OCI-M2 (cell line): ENCODE measurements around the gene RAI14.

Source experiments
- DNase-seq: peaks from one replicate; lab custom pipeline; 2025; ENCODE audit not compliant: unreplicated experiment; lab: John Stamatoyannopoulos, UW

RAI14 gene

DNA sequence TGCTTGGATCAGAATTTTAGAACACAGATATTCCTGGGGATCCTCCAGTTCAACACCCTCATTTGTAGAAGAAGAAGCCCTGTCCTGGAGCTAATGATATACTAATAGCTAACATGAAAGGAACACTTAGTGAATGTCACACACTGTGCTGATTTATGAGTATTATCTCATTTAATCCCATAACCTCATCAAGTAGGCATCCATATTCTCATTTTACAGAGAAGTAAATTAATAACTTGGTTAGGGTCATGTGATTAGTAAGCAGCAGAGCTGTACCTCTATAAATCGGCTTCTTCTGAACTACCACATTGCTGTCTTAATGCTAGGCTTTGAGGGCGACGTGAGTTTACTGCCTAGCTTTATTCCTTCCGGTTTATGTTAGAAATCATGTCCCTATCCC is 188.9 kb downstream of the RAI14 start:
- no peak for DNase-seq

DNA sequence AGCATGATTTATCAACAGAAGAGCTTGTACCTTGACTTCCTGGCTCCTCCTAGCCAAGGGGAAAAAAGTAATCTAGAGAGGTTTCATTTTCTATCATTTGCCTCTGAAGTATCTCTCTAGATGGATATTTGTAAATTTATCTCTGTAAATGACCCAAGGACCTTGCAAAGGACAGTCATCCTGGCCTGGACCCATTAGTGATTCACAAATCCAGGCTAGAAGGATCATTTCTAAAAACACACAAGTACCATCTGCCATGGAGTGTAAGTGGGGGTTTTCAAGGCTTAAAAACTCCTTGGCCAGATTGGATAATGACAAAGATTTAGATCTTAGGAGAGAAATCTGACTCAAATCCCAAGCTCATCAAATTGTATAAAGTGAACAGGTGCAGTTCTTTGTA is 190.9 kb downstream of the RAI14 start:
- no peak for DNase-seq

DNA sequence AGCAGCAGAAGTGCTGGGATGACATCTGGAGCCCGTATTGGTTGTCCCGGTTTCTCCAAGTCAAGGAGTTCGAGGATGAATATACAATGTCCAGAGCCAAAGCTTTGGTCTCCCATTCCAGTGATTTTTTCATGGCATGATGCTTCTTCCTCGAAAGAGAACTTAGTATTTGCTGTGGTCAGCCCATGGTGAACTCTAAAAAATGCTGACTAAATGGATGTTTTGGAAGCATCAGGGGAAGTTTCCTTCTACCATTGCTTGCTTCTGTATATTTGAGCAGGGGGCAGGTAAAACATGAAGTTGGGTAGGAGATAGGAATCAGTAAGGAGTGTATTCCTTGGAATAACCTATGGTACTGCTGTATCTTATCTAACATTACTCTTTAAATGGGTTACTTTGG is 191.4 kb downstream of the RAI14 start:
- no peak for DNase-seq

DNA sequence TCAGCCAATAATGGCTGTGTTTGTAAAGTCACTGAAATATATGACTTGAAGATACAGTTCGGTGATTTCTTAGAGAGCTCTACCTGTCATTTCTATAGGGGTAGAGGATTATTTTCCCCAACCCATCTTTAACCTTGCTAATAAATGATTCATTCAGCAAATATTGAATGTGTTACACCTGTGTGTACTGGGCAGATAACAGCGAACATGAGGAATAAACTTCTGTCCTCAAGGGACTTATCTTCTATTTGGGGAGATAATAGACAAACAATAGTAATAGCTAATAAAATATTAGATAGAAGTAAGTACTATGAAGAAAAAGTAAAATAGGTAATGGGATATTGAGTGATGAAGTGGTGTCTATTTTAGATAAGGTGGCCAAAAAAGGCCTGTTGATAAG is 192.1 kb downstream of the RAI14 start:
- no peak for DNase-seq

DNA sequence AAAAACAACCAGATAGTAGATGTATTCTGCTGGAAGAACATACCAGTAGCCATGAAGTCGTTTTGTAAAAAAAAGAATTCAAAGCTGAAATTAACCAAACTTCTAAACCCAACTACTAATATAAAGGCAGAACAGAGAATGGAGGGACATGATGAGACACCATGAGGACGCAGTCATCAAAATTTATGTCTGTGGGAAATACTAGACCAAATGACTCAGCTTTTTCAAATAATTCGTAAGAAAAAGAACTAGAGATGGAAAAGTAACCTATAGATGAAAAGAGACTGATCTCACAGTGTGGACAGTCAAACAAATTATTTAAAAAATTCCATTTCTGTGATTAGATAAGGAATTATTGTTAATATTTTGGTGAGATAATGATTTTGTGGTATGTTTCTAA is 193.1 kb downstream of the RAI14 start:
- DNase-seq, result no peak

DNA sequence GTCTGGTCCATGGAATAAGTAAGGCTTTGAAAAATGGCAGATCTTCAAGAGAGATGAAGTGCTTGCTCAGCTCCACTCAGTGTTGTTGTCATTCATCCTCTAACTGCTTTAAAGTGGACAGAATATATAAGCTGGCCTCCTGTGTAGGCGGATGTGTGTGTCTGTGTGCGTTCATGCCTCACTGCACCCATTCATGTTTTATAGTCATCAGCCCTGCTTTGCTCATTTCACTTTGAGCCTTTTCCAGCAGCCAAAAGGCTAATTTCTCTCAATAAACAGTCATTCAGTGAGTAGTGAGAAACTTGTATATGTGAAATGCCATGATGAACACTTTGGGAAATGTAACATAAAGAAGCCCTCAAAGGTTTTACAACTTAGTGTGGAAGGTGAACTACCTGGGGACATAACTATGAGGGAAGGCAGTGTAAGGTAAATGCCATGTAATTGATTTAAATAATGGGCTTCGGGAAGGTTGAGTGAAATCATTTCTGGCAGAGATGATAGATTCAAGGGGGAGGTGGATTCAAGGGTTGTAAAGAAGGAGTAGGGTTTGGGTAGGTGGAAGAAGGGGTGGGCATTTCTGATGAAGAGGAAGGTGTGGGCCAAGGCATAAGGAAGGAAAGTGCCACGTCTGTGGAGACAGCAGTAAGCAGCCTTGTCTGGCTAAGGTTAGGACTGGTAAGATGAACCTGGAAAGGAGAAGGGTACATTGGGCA is 198.5 kb downstream of the RAI14 start:
- no peak for DNase-seq

DNA sequence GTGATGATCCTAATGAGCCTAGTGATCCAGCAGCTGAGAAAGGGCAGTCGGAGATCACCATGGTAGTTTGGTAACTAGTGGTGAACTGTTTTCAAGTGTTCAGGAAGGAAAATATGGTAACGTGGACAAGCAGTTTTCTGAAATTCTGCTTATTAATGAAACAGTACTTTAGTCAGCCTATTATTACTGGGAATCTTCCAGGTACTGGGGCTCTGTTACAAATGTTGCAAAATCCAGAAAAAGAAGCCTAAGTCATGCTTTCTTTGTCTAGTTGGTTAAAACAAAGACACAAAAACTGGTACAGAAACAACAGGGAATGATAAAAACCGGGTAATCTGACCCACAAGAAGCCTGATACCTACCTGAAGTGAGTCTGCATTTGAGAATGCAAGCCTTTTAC is 201.0 kb downstream of the RAI14 start:
- no peak for DNase-seq

DNA sequence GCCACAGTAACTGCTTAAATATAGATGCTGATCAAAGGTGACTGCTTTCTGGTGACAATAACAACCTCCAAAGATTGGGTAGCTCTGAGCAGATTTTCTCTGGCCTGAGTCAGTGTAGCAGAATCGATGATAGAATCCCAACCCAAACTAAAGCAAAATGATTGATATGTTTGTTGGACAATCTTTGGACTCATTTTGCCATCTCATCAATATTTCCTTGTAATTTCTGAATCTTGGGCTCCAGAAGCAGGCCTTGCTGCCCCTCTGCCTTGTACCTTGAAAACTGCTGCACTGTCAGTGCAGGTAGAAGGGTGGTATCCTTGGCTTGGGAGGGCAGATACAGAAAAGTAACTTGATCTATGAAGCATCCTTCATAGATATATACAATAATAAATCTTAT is 201.8 kb downstream of the RAI14 start:
- DNase-seq, result no peak

DNA sequence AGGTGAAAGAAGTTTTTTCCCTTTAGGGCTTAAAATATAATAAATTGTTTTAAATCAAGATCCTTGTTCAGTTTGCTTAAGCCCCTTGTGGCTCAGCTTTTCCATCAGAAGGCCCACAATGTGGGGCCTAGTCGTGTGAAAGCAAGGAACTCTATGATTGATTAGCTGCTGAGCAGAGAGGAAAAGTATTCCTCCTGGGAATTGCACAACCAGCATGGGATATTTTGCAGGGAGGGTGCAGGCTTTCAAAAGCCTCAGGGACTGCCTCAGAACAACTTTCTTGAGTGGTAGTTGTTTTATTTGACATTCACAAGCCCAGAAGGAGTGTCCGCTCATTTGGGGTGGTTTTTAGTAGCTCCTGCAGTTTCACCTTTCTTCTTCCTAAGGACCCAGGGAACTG is 202.7 kb downstream of the RAI14 start:
- DNase-seq, result no peak

DNA sequence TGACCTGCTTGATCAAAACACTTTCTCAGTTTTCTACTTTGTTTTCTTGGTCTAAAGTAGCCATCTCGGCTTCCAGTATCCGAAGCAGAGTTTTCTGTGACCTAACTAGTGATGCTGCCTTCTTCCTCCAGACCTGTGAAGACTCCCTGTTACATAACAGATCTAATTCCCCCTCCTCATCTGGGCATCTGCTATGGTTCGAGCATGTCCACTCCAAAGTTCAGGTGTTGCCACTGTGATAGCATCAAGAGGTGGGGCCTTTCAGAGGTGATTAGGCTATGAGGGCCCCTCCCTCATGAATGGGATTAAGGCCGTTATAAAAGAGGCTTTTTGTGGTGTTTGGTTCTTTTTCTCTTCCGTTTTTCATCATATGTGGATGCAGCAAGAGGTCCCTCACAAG is 203.1 kb downstream of the RAI14 start:
- no peak for DNase-seq

DNA sequence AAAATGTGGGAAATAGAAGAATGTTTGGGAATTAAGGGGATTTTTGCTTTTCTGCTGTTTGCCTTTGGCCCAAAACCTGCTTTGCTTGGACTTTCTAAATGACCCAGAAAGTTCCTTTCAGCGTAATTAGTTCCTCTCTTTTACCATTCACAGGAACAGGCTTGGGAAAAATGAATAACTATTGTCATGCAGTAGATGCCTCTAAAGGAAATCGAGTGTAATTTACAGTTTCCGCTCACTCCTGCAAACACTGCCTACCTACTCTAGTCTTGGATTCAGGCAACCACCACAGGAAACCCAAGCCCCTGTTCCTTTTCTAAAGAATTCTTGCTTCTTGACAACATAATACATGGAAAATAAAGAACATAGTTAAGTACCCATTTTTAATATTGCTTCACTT is 207.8 kb downstream of the RAI14 start:
- DNase-seq, result no peak

DNA sequence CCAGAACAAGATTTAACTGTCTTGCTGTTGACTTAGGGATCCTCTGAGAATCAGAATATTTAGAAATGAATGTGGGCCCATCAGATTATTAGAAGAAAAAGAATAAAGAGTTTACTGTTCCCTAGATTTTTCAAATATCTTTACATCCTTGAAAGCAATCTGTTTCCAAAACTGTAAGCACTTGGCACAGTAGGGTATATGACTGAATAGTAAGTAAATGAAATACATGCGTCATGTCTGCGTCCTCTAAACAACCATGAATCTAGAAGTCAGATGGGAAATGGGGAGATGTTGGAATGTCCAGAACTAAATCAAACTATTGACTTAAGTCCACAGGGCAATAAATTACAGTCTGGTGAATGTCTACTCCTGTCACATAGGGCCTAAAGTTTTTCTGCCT is 209.0 kb downstream of the RAI14 start:
- no peak for DNase-seq

DNA sequence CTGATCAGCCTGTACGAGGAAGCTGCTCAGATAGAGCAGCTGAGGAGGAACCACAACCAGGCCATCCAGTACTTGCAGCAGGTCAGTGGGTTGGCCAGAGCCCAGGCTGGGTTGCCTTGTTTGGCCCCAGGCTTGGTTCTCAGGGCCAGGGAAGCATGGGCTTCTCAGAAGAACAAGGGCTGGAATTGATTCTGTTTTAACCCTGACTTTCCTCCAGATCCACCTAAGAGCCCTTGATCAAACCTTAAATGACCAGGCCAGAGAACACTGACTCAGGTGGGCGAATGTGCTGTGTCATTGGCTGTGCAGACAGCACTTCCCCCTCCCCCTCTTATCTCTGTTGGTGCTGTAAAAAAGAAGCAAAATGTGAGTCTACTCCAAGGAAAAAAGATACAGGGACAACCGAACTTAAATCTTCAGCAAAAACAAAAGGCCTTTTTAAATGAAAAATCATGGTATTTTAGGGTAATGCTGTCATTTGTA is 210.9 kb downstream of the RAI14 start:
- DNase-seq, result no peak

DNA sequence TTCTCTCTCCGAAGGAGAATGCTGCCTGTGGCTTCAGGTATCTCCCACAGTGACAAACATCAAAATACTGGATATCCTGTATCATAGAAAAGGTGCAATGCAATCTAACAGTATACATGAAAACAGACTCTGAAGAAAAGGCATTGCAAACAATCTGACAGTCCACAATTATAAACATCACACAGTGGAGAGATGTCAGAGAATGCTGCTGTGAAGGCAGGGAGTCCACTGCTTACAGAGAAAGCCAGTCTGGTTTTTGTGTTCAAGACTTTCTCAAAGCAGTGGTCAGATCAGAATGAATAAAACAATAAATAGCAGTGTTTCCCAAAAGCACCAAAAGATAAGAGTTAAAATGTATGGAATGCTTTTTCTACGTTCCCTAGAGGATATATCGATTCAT is 211.5 kb downstream of the RAI14 start:
- no peak for DNase-seq

DNA sequence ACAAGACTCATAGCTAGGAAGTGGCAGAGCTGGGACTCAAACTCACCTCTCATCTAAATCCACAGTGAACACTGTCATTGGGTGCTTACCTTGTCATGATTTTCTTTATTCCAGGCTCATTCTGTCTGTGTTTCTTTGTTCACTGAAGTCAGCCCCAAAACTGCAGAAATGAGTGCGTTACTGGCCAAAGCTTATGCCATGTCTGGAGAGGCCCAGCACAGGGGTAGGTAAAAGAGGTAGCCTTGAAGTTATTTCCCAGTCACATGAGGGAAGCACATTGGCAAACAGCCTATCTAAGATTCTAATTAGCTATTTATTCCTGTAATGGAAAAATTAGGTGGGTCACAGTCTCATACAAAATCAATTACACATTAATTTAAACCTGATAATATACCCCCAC is 212.7 kb downstream of the RAI14 start:
- DNase-seq, result no peak

DNA sequence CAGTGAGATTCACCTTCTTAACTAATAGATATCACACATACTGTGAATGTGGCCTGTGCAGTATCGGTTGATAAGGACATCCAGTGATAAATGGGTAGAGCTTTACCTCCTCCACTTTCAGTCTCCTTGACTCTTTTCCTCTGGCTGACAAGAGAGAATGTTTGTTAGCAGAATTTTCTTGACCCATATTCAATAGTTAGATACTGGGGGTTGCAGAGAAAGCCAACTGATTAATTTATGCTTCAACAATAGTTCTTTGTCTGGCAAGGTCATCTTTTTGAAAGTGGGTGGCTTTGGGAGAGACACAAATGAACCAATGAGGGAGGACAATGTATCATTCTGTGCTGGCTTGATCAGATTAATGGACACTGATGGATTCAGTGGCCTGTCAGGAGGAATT is 213.1 kb downstream of the RAI14 start:
- DNase-seq, result no peak

DNA sequence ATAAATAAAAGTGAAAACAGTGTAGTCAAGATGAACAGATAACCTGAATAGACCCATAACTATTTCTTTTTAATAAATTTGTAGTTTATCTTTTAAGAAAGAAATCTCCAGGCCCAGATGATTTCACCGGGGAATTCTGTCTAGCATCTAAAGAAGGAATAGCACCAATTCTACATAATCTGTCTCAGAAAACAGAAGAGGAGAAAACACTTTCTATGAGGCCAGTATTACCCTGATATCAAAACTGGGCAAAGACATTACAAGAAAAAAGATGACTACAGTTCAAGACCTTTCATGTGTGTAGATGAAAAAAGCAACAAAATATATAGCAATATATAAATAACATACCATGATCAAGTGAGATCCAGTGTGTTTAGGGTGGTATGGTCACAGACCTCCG is 214.3 kb downstream of the RAI14 start:
- DNase-seq, result no peak

DNA sequence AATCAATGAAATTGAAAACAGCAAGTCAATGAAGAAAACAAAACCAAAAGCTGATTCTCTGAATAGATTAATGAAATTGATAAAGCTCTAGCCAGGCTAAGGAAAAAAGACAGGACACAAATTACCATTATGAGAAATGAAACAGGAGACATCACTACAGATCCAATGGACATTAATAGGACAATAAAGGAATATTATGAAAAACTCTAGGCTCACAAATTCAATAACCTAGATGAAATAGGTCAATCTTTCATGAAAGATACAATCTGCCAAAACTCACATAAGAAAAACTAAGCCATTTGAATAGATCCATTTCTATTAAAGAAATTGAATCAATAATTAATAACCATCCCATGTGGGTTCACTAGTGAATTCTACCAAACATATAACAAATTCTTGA is 220.1 kb downstream of the RAI14 start:
- DNase-seq, result no peak

DNA sequence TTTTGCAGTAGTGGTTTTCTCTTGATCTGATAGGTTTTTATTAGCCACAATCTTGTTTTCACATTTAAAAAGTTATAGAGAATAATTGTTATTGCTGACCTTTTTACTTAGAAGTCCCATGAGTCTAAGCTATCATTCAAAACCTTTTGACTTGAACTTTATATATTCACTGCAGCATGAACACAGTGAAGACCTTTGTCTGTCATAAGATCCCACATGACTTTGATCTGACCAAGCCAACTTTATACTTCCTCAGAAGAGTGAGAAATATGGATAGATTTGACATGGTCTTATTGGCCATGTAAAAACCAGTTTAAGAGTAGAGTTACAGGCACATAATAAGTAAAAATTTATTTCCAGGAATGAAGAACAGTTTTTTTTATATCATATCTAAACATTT is 225.1 kb downstream of the RAI14 start:
- no peak for DNase-seq
